Stimulated activated CD8-positive, alpha-beta memory T cell treated with anti-CD3 and anti-CD28 coated beads, Interleukin-15, amount 100 ng/mL, for 1 hour (primary cell): ENCODE results near the gene SHISA4.
"Not testable (repeated sequence)": the region's sequence is repeated elsewhere in the genome, so short reads cannot be mapped to it uniquely, and the experiment has no call there.

ENCODE experiments used
- DNase-seq: peaks from one replicate; pipeline ENCODE4 v3.0.0-alpha.2; 2020; ENCODE audit warnings: low read depth

Gene SHISA4

DNA sequence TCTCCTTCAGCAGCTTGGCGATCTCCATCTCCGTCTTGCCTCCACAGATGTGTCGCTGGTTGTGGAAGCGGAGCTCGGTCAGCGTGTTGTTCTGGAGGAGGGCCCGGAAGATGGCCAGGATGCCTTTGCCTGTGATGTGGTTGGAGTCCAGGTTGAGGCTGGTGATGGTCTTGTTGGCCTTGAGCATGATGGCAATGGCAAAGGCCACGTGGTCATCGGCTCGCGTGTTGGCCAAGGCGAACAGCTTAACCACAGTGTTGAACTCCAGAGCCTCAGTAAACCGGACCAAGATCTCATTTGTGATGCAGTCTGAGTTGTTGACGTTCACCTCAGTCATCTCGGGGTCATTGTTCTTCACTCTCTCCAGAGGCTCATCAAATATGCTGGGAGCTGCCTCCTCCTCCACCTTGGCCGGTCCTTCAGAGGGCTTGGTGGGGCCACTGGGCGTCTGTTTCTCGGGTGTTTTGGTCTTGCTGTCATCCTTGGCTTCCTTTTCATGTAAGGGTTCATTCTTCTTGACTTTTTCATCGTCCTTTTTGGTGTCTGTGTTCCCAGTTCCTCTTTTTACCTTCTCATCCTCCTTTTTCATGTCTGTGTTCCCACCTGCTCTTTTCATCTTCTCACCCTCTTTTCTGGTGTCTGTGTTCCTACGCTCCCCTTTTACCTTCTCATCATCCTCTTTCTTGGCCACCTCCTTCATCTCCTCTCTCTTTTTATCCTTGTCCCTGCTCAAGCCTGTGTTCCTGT lies 11.2 kb downstream of the SHISA4 start:
- no peak for DNase-seq

DNA sequence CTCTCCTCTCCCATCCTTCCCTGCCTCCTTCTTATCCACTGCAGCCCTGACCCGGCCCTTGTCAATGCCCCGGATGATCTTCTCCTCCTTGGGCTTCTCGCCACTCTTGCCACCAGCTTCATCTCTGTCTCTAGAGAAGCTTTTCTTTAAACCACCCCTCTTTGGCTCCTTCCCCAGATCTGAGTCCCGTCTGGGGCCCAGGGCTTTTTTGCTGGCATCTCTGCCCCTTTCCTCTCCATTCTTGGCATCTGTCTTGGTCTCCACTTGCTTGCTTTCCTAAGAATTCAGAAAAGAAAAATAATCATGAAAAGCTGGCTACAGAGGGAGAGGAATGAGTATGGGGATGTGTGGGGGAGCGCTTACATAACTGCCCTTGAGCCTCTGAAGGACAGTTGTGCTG lies 11.8 kb downstream of the SHISA4 start:
- no peak for DNase-seq

DNA sequence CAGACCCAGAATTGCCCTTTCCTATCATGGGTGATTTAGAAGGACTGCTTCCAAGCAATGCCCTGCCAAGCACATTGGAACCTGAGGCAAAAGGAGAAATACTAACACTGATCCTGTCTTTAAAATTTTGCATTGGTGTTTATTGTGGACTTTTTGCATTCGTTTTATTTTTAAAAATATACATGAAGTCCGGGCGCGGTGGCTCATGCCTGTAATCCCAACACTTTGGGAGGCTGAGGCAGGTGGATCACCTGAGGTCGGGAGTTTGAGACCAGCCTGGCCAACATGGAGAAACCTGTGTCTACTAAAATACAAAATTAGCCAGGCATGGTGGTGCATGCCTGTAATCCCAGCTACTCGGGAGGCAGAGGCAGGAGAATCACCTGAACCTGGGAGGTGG lies 12.3 kb downstream of the SHISA4 start:
- not testable (repeated sequence) for DNase-seq

DNA sequence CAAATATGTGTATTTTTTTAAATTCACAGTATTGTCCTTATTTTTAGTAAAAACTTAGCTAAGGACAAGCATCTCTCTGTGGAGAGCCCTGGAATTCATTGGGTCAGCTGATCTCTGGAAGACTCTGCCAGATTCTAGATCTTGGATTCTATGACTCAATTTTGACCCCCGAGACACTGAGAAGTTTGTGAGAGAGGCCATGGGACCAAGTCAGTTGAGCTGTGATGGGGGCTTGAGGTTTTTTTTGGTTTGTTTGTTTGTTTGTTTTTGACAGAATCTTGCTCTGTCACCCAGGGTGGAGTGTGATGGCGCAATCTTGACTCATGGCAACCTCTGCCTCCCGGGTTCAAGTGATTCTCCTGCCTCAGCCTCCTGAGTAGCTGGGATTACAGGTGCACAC lies 13.5 kb downstream of the SHISA4 start:
- DNase-seq: no peak

DNA sequence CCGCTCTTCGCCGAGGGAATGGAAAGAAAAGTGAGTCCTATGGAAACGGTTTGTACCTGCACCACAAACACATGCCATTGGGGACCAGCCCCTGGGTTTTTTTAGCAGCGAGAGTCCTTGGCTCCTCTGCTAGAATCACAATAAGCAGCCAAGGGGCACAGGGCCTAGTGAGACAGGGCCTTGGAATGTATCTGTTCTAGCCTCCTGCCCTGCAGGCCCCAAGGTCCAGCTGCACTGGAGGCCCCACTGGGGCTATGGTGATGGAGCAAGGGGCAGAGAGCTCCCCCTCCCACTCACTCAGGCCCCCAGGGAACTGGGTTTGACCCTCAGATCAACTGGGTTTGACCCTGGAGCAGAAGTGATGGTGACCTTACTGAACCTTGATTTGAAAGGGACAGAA lies 14.4 kb downstream of the SHISA4 start:
- no peak for DNase-seq

DNA sequence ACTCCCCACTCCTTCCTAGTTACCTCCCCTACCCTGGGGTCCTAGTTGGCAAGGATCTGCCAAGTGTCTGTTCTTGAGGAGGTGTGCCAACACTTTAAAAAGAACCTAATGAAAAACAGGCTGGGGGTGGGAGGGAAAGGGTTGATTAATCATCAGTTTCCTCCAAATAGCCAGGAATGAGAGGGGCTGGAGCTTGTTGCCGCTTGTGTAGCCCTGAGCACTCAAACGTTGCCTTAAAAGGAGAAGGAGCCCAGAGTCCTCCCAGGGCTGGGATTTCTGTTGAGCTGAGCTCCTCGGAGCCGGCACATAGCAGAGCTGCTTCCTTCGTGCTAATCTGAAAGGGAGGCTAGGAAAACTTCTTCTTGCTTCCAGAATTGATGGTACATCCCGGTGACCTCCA lies 15.9 kb downstream of the SHISA4 start:
- no peak for DNase-seq

DNA sequence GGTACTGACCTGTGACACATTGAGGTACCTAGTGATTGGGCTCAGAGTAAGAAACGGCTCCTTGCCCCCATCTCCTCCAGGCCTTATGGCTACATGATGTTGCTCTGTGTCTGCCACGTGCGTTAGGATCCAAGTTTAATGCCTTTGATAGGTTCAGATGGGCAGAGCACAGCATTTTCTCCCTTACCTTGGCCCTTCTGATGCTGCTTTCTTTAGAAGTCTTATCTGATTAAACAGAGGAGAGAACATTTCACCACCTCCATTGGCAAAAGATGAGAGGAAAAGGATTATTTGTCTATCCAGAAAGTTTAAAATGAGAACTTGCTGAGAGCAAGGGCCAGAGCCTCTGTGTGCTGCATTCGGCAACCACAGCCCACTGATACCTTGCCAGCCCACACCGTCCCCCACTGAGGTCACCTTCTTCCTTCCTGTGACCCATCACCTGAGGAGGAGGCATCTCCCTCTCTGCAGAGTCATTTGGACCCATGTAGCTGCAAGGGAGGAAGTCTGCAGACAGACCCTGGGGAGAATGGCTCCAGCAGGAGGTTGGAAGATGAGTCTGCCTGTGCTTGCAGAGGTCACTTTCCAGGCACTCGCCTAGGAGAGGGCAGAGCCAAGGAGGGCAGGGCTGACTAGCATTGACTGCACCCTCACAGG lies 16.7 kb downstream of the SHISA4 start:
- no peak for DNase-seq

DNA sequence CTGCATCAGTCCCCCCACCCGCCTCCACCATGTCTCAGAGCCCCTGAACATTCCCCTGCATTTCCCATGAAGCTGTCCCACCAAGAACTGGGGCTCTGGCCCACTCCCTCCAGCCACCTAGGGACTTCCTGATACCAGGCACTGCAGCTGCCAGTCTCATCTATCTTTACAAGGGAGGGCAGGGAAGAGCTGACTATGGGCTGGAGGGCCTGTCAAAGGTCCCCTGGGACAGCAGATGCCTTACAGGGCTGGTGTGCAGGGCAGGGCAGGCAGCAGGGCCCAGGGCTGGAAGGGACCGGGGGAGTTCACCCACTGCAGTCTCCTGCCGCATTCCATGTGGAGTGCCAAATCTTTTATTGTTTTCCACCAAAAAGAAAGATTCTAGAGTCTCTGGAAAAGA lies 17.6 kb downstream of the SHISA4 start:
- DNase-seq: no peak

DNA sequence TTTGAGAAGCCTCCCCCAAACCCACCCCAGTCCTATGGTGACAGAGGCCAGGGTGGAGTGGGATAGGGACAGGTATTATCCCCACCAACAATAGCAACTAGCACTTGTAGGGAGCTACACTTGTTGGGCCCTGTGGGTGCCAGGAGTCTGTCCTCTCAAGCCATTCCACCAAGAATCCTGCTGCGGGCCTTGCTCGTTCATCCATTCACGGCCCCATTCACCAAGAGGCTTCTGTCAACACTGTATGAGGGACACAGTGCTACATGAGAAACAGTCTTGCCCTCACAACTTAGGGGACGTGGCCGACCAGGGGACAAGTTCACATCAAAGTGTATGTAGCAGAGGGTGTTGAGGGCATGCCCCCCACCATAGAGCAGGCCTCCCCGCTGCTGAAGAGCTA lies 18.9 kb downstream of the SHISA4 start:
- no peak for DNase-seq

DNA sequence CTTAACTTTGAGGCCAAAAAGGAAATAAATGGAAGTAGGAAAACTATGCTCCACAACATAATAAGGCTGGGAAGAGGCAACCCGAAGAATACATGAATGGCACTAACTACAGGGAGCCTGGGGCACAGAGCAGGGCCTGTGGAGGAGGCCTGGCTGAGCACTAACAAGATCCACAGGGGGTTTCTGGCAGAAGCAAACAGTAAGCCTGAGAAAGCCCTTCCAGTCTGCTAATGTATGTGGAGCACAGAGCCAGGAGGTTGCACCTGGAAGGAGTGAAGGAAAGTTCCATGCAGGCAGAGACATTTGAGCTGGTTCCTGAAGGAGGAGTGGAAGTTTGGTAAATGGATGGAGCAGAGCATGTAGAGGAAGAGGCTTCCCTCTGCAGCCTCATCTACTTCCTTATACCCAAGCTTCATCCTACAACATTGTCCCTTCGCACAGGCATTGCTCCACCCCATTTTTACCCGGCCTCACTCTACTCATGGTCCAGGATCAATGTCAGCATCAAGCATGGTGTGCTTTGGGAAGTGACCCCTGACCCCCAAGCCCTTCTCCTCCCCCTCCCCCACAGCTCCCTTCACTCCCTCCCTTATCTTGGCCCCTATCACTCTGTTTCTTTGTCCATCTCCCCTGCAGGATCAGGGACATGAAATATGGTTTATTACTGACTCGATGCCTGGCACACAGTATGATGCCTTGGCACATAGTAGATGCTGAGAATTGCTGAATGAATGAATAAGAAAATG lies 23.3 kb downstream of the SHISA4 start:
- no peak for DNase-seq

DNA sequence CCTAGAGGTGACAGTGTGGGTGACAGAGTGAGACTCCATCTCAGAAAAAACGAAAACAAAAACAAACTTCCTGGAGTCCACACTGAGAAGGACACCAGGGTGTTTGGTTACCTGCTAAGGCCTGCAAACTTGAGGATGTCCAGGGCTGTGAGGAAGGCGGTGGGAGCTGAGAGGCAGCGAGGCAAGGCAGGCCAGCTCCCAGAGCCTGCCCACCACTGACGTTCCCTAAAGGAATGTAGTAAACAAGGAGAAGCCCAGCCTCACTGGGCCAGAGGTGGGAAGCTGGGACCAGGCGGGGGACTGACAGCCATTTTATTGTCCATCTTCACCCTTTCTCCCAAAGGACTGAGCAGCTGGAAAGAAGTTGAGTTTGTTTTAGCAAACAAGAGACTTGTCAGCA lies 24.1 kb downstream of the SHISA4 start:
- no peak for DNase-seq

DNA sequence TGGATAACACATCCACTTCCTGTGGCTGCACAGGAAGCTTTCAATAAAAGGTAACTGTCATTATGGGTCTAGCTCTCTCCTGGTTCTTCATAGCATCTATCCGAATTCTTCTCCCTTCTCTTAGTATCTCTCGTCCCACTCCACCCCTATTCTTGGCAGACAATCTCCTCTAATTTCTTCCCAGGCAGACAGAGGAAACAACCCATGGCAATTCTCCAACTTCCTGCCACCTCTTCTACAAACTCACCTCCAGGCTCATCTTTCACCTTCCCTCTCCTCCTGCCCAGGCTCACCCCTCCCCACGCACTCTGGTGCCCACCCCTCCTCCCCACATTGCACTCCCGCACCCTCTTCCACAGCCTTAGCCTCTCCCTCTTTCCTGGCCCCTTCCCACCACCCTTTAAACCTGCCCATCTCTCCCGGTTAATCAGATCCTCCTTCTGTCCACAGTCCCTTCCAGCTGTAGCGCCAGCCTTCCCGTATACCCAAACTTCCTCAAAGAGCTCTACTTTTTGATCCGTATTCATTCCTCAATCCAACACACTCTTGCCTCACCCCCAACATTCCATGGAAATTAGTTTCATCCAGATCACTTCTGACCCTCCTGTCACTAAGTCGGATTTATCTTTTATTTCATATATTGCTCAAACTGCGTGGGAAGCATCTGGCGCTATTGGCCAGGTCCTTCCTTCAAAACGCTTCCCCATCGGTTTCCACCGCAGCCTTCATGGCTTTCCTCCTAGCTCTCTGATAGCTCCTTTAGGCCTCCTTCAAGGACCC lies 25.9 kb downstream of the SHISA4 start:
- DNase-seq: no peak

DNA sequence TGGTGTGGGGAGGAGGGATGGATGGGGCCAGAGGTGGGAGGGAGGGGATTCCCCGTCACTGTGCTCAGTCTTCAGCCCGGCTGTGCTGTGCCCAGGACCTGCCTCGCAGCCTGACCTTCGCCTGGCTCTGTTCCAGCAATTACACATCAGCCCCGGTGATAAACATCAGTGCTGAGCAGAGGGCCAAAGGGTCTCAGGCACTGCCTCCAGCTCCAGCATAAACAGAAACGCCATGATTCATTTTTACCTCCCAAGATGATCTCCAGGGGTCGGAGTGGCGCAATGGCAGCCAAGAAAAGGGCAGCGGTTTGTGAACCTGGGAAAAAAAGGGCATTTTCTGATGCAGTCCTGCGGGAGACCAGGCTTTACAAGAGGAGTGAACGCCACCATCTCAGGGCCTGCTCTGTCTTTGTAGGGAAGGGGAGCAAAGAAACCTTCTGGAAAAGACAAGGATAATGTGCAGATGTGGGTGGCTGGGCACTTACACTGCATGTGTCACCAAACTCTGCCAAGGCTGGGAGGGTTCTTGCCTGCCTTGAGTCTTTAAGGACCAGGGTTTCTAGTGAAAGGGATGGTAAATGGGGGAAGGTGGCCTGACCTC lies 28.1 kb downstream of the SHISA4 start:
- no peak for DNase-seq

DNA sequence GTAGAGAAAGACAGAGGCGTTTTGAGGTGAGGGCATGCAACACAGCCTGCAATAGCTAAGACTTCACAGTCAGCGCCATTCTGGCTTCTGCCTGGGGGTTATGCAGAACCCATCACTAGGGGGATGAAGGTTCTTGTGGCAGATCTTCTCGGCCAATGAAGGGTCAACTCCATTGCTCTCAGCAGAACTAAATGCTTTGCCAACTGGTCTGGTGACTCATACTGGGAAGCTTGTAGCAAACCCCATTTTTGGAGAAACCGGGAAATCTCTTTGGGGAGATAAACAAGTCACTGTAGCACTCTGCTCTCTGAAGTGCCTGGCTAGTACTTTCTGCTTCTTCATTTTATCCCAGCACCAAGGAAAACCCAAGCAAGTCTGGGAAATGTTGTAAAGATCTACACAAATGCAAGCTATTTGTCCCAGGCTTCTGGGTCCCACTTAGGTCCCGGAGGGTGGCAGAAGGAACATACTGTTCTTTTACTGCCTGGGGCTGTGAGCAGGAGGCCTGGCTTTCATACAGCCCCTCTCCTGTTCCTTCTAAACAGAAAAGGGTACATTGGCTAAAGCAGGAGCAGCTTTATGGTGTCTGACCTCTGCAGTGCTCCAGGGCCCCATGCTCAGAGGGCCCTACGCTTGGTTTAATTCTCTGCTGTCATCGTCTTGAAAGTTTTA lies 28.8 kb downstream of the SHISA4 start:
- DNase-seq: no peak

DNA sequence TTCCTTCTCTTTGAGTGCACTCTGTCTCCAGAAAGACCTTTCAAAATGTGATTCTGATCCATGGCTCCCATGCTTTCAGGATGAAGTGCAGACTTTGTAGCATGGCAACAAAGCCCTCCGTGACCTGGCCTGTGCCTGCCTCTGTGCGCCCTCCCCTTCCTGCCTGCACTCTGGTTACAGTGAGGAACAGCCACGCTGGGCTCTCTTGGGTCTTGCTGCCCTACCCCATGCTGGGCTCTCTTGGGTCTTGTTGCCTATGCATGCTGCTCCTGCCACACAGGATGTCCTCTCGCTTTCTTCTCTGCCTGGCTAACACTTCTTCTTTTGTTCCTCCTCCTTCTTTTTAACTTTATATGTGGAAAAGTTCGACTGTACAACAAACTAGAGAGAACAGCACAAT lies 29.6 kb downstream of the SHISA4 start:
- DNase-seq: no peak

DNA sequence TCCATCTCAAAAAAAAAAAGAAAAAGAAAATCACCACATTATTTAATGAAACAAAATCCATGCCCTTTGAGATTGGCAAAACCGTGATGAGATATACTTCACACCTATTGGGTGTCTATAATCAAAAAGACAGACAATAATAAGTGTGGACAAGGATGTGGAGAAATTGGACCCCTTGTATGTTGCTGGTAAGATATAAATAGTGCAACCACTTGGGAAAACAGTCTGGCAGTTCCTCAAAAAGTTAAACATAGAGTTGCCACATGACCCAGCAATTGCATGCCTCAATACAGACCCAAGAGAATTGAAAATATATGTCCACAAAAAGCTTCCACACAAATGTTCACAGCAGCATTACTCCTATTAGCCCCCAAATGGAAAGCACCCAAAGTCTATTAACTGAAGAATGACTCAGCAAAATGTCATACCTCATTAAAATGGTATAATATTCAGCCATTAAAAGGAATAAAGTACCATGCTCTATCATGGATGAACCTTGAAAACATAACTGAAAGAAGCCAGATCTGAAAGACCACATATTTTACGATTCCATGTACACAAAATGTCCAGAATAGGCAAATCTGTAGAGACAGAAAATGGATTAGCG lies 33.4 kb downstream of the SHISA4 start:
- DNase-seq: no peak

DNA sequence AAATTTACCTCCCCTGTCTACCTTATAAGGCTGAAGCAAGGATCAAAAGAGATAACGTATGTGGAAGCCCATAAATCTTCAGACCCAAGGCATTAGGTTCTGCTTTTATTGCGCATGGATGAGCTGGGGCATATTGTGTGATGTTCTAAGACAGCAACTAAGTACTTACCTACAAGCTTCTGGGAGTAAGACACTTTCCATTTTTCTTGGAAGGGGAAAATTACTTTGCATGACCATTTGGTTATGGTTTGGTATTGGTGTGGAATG lies 36.5 kb downstream of the SHISA4 start:
- DNase-seq: no peak

DNA sequence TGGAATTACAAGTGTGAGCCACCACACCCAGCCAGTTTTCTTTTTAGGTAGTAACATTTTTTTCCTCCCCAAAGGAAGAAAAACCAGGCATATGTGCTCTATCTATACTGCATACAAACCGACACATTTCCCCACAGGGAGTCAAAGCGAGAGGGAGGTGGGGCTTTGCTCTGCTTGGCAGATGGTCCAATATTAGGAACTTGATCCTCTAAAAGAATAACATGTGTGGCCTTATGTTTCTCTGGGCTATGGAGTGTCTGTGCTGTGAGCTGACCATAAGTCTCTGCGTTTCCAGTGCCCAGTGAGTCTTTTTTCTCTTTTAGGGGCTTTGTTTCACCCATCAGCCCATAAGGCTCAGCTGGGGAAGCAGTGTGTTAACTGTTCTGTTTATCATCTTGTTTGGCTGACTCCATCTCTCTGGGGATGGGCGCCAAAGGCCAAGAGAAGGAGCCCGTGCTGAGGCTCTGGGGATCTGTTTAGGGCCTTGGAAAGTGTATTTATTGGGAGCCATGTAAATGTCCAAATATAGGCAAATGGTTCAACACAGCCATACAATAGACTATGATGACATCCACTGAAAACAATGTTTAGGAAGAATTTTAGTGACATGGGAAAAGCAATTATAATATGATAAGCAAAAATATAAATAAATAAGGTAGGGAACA lies 37.4 kb downstream of the SHISA4 start:
- DNase-seq: no peak

DNA sequence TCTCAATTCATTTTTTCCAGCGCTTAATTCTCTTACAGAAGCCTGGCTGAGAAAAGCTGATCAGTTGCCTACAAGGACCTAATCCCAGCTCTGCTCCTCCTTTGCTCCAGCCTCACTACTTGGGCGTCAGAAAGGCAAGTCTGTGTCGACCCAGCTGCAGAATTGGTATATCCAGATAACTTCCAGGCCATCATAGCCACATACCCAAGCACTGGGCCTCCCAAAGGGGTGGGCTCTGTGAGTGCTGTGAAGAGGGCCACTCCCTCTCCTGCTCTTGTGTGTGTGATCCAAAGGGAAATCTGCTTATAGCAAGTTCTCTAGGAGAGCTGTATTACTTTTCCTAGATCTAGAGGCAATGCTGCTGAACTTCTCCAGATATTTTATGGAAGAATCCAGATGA lies 39.6 kb downstream of the SHISA4 start:
- DNase-seq: no peak

DNA sequence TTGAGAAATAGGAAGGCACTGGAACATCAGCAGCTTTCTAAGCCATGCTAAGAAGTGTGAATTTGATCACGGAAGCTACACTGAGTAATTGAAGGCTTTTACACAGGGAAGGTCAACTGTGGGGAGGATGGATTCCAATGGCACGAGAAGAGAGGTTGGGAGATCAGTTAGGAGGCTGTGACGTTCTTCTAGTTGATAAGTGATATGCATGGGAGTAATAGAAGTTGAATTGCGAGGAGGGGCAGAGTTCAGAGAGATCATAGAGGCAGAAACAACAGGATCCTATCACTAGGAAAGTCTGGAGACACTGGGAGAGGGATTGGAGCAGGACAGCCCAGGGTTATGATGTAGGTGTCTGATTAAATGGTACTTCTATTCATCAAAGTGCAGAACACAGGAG lies 41.4 kb downstream of the SHISA4 start:
- no peak for DNase-seq

DNA sequence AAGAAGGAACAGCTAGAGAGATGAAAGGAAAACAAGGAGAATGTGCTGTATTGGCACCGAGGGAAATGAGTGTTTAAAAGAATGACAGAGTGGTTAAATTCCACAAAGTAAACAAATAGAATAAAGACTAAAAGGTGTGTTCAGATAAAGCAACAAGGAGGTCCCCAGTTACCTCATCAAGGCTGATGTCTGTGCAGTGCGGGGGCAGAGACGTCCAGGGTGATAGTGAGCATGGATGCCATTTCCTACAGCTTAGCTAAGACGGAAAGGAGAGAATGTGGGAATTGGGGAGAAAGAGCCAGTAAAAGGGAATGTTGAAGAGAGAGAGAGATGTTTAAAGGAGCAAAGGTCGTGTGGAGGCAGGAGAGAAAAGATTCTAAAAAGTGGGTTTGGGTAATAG lies 42.1 kb downstream of the SHISA4 start:
- no peak for DNase-seq
